SIG-M5 (cell line): ENCODE results near the gene PRPF18.

ENCODE experiments used
- DNase-seq: peaks from one replicate; lab custom pipeline; 2025; lab: John Stamatoyannopoulos, UW

The PRPF18 gene

DNA sequence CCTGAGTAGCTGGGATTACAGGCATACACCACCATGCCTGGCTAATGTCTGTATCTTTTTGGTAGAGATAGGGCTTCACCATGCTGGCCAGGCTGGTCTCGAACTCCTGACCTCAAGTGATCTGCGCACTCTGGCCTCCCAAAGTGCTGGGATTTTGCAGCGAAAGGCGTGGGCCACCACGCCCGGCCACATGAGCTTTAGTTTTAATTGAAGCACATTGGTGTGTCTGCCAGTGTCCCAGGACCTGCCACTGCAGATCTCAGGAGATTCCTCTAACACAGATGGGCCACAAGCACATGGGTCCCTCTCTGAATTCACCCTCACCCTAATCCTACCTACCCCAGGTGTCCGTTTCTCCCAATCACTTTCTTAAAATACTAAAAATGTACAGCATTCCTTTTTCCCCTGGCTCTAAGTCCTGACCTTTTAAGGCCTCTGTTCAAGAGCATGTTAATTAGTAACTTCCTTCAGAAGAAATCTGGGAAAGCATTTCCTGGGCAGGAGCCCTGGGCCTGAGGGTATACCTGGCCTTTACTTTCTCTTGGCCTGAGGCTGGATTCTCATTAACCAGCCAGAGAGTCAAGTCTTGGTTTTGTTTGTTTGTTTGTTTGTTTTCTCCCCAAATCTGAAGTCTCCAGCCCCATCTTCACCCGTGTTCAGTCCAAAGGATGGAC lies 82.6 kb downstream of the PRPF18 start:
- DNase-seq = no peak

- no peak for DNase-seq
These were observed 83.1 kb downstream of the PRPF18 start for GRCh38 chr10:13669901-13670300.

DNA sequence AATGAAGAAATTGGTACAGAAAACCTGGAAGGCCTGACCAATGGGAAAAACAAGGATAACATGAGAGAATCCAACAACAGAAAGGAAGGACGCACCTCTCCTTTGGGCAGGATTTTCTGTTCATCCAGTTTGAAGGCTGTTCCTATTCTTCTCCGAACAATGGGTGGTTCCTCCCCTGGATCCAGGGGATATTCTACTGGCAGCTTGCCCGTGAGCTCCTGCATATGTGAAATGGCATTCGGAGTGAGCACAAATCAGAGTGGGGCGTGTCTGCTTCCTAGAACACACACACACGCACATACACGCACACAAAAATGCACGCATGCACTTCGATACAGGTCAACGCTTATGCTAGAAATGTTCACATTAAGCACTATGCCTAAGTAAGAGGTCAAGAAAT lies 83.5 kb downstream of the PRPF18 start:
- DNase-seq = no peak

DNA sequence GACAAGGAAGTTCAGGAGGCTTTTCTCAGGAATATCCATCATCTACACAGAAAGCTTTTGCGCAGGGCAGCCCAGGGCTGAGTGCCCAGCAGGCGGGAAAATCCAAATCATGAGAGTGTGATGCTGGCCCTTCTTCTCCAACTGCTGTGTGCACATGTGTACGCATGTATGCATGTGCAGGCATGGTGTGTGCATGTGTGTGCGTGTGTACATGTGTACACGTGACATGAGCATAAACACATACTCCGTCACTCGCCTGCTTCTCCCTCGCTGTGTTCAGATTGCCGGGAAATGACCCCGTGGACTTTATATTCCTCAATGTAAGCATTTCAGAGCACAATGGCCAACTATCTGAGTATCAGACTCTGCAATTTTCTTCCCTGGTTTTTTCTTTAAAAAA lies 85.1 kb downstream of the PRPF18 start:
- DNase-seq = no peak

DNA sequence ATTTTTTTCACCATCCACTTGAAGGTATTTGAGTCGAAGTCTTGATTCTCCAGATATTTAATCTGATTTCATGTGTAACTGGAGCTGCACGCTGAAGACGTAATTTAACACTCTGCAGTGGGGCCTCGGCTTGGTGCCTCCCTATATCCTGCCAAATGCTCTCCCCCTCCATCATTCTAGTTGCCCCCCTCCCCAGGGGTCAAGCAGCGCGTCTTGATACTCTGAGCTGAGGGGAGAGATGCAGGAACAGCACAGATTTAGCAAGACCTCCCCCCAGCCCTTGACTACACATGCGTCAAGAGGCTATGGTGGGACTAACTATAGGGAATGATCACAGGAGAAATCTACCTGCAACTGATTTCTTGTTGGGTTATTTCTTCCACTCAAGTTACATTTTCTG lies 85.8 kb downstream of the PRPF18 start:
- DNase-seq = no peak

DNA sequence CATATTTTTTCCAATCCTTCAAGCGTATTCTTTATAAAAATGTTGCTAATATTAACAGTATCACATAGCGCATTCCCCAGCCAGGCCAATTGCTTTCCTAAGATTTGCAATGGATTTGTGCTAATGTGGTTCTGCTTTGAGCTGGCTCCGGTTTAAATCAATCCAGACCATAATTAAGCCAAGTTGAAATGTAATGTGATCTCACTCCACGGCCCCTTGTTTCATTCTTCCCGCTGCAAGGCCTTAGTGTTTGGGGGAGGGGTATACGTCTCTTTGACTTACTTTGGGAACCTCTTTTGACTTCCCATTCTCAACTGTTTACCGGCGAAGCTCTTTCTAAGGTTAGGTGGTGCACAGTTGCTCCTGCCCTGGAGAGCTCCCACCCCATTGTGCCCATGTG lies 86.4 kb downstream of the PRPF18 start:
- no peak for DNase-seq

DNA sequence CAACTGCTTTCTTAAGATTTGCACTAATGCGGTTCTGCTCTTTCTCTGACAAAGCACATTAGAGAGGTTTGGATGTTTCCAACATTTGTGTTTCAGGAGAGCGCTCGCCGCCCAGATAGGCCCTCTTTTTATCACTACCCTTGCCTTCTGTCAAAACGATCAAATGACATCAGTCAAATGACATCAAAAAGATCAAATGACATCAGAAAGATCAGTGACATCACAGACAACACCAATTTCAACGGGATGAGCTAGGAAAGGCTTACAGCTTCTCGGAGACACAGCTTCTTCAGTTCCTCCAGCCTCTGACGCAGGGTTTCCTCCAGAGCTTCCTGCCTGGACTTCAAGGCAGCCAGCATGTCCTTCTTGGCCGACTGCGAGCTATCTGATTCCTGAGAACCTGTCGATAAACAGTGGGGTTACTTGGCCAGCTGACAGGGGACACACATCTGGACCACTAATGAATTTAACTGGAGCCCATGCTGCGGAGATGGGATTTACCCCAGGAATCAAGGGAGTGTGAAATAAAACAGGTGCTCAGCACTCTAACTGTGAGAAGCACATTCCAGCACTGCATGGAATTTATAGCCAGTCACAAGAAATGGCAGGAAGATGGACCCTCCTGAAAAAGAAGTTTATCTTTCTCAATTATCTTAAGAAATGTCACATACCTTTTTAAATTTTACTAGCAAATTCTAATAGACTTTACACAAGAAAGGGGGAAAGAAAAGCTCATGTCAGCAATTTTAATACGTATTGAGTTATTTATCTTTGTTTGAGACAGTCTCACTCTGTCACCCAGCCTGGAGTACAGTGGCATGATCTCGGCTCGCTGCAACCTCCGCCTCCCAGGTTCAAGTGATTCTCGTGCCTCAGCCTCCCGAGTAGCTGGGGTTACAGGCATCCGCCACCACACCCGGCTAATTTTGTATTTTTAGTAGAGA lies 88.2 kb downstream of the PRPF18 start:
- no peak for DNase-seq

GRCh38 chr10:13678101-13678843 lies 91.5 kb downstream of the PRPF18 start:
- DNase-seq = no peak
